Skin of body (tissue), 2 donors: ENCODE data around the gene METTL25. TPM values are rescaled to one million over a fixed set of nuclear protein-coding genes. Genes with fewer than 3 reads are reported as not detected.

Experiments
- DNase-seq: peaks from one replicate; lab custom pipeline; 2025; lab: John Stamatoyannopoulos, UW
- total RNA-seq: library from RNA; depleted of rRNA; stranded (reverse); fragments of >200 nt; gene quantifications from one replicate; pipeline ENCODE4 v1.2.3, GENCODE V29; 2014

METTL25 gene
- total RNA-seq, 1 donor from 2014 or later: 24.9 TPM

DNA sequence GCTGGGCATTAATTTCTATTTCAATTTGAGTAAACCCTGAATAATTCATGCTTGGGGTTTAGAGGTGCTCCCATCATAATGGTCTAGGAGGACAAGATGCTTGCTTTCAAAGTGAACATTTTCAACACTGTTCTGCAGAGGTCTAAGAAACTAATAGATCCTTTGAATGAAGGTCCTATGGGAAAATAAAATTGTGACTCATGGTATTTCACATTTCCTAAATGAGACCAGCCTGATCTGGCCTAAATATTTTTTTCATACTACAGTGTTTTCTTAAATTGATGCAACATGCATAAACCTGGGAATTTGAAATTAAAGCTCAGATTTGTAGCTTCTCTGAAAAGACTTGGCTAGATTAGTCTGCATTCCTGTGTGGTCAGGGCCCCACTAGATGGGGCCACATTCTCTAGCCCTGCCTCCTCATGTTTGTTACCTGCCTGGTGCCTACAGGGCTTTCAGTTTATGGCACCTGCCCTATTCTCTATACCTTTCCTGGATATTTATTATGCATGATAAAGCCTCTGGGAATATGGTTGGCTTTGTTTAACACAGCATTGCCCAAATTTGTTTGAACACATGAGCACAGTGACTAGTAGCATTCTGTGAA, 112.7 kb downstream of the METTL25 start:
- no peak for DNase-seq

DNA sequence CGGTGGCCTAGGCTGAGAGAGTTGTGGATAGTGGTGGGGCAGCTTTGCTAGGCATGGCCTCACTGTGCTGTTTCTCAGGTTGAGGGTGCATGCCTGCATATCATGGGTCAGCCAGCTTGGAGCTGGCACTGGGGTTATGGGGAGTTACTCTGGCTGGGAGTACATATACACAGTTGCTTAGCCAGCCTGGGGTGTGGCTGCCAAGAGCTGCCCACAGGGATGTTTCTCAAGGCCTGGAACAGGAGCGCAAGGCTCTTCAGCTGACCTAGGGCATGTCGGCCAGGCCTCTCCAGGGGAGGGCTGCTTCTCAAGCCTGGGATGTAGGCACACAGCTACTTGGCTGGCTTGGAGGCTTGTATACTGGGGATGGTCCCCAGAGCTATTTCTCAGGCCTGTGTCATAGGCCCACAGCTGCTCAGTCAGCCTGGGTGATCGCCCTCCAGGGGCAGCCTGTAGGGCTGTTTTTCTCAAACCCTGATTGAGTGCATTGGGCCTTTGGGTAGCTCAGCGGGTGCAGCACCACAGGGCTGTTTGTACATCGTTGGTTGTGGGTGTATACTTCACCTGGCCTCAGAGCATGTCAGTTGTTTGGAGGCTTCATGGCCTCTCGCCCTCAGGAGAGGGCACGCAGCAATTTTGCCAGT, 114.9 kb downstream of the METTL25 start:
- DNase-seq: no peak

DNA sequence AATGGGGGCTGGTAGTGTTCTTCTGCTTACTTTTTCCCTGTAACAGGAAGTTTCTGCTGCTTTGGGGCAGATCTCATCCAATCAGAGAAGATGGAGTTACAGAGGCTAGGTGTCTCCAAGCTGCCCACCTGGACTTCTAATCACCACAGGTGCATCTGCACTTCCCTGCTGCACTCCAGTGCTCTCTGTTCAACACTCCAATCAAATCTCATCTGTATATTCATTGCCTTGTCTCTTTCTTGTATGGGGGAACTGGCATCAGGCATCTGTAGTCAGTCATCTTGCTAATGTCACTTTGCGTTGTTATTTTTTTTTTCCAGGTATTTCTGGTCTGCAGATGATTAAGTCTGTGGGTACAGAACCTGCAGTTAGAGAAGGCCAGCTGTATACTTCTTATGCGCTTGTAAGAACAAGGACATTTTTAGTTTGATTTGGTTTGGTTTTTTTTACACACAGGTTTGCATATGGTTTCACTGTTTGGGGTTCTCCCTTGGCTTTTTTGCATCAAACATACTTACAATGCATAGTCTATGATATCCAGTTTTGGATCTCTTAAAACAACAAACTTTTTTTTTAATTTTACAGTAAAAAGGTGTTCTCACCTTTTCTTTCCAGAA, 116.0 kb downstream of the METTL25 start:
- DNase-seq: no peak

DNA sequence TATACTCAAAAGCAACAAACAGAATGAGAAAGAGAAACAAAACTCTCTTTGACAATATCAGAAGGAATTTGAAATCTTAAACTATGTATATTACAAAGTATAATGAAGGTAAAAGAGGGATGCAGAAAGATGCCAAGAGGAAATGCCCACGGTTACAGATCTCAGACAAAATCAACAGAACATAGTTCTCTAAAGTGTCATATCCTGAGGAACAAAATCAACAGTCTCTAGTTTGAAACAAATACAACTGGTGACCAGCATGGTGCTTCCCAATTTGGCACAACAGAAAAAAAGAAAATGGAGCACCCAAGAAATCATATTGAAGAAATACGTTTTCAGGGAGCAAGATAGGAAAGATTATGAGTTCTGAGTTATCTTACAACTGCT, 116.5 kb downstream of the METTL25 start:
- no peak for DNase-seq

DNA sequence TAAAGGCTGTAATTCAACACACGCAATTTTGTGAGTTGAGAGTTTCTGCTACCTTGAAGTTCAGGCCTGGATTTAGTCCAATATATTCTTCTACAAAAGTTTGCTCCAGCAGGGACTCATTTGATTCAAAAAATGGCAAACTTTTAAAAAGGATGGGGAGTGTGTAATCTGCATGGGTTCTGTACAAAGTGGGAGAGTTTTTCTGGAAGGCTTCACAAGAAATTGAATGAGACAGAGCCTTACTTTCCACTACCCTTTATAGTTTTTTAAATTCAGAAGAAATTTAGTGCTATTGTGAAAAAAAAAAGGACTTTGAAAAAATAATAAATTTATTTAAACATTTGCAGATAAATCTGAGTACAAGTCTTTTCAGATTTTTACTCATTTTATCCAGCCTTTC, 116.9 kb downstream of the METTL25 start:
- DNase-seq: no peak

DNA sequence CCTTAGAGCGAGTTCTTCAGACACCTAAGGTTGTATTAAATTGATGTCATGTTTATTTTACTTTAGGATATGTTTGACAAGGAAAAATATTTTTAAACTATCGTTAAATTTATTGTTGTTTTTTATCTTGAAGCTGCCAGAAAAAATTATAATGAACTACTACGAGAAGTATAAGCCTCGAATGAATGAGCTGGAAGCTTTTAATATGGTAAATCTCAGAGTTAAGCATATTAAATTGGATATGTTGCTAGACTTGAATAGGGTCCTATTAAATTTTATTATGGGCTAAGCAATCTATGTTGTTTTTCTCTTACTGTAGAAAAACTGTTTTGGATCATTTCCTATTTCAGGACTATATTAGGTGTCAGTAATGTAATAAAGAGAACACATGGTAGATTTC, 118.2 kb downstream of the METTL25 start:
- DNase-seq: no peak

DNA sequence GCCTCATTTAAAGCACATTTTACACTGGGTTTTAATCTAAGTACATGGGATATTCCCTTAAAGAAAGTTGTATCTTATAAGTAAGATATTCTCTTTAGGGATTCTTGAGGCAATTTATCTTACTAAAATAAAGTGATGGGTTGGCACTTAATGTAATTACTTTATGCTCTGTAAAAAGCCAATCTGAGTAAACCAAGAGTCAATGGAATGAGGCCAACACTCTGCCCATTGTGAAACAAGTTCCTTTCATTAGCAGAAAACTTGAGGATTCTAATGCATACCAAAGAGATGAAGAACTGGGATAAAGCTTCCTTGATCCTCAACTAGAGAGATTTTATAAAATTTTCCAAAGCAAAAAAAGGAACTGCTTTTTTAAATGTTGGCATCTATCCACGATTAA, 121.2 kb downstream of the METTL25 start:
- DNase-seq: no peak

DNA sequence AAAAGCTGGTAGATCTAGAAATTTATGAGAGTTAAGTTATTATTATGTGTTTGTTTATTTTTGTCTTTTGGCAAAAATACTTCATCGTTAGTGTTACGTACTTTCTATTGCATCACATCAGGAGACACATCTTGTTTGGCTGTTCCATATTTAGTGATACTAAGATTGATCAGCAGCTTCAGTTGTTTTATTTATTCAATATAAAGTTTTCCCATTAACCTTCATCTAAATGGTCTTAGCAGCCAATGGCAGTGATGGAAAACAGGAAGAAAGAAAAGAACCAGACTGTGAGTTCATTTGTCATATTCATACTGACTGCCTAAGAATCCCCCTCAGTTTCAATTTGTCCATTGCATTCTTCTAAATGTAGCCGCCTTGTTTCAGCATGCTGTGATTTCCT, 122.3 kb downstream of the METTL25 start:
- DNase-seq: no peak

DNA sequence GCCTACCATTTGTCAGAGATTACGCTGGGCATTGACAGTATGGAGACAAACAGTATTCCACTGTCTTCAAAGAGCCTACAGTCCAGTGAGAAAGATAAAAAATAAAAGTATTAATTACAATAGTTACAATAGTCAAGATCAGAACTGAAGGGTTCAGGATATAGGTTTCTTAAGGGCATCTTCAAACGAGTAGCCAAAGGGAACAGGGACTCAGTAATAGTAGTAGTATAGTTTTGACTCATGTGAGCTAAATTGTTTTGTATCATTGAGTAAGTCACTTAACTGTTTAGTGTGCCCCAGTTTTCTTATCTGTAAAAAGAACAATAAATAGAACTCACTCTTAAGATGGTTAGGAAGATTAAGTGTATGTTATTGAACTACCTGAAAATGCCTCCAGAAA, 123.6 kb downstream of the METTL25 start:
- DNase-seq: no peak

DNA sequence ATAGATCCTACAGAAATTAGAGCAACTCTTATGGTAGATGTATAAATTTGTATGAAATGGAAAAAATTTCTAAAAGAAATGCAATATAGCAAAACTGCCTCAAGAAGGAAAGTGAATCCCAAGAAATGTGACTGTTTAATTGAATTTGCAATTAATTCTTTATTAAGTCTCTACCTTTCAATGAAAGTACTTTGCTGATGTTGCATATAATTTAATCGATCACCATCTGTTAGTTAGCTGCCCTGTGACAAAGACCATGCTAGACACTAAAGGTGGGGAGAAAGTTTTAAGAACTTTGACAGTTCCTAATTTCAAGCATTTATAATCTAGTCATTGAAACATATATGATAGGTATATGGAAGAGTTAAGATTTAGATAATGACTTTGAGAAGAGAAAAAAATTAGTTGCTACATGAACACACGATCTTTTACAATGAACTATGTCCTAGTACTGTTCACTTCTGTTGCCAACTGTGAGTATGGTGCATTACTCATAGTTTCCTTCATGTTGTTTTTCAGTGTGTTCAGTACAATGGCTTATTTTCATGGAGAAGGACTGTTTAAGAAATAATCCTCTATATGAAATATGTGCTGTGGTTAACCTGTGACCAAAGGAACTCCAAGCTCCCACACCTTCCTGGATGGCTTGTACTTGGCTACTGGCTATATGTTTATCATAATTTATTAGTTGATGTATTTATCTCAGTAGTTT, 128.4 kb downstream of the METTL25 start:
- DNase-seq: no peak

DNA sequence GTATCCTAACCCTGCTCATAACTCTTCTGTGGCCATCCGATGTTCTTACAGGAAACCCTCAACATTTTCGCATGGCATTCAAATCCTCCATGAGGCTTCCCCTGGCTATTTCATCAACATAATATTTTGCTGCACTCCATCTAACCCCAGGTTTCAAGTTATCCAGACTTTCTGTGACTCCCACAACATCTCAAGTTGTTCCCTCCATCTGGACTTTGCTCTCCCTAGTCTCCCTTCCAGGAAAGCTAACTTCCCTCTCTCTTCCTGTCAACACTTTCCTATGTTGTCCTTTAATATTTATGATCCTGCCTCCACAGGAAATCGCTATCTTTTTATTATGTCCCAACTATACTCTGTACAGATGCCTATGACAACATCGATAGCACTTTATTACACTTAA, 146.1 kb downstream of the METTL25 start:
- DNase-seq: peak; percentile 40

DNA sequence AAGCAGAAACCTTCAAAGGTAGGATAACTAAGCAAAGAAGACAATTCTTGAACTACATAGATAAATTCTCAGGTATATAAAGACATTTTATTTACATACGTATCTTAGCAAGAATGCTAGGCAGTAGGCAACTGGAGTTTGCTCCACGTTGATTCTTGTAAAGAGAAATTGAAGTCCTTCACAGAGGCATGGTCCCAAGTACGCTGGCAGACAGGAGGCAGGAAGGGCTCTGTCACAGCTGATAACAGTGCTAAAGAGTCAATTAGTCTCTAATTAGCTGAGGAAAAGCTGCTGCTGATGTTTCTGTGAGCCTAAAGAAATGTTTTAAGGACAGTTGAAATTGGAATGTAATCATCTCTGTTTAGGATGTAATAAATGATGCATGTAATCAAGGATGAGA, 146.8 kb downstream of the METTL25 start:
- DNase-seq: no peak

DNA sequence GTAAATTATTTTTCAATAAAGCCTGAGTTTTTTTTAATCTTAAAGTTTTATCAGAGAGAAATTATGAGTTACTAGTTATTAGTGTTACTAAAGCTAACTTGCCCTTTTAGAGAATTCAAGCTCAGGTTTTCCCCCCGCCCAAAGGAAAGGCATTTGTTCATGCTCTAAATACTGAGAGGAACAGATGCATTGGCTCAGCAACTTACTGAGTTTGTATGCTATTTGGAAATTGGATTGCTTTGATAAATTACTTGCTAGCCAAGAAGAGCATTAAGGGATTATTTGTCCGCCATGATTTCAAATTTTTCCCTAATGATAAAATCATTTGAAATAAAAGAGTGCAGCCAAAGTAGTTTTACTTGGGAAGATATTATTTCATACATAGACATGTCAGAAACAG, 149.4 kb downstream of the METTL25 start:
- DNase-seq: no peak

DNA sequence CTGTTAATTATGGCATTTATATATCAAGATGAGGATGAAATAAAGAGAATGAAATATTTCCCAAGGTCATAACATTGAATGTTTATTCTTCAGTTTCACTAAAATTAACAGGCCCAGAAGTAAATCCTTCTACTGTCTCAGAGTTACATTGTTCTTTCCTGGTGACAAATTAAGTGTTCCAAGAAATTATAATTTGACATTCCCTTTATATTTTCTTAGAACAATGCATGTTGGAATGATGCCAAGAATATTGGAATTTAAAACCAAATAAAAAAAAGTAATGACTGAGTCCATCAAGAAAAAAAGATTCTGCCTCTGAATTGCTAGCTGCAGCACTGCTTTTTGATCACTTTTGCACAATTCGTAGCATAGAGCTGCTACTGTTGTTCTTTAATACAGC, 152.1 kb downstream of the METTL25 start:
- no peak for DNase-seq

DNA sequence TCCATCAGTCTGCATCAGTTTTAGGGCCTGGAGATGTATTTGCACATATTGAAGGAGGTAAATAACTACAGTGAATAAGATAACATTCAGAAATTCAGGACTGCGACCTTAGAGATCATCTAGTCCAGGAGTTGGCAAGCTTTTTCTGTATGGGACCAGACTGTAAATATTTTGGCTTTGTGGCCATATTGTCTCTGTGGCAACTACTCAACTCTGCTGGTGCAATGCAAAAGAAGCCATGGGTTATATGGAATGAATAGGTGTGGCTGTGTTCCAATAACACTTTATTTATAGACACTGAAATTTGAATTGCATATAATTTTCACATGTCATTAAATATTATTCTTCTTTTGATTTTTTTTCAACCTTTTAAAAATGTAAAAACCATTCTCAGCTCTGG, 156.6 kb downstream of the METTL25 start:
- DNase-seq: no peak

DNA sequence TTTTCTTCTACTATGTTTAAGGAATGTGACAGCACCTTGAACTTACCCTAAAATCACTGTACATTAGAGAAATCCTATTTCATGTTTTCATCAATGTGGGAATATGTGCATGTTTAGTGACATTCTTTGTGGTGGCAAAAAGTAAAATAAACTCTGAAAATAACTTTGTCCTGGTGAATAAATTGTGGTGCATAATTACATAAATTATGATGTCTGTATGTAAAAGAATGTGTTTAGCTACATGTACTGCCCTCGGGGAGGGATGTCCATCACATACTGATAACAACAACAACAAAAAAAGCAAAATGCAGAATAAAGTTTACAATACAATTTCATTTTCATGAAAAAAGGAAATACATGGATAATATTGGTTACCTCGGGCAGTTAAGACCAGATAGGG, 157.3 kb downstream of the METTL25 start:
- no peak for DNase-seq

DNA sequence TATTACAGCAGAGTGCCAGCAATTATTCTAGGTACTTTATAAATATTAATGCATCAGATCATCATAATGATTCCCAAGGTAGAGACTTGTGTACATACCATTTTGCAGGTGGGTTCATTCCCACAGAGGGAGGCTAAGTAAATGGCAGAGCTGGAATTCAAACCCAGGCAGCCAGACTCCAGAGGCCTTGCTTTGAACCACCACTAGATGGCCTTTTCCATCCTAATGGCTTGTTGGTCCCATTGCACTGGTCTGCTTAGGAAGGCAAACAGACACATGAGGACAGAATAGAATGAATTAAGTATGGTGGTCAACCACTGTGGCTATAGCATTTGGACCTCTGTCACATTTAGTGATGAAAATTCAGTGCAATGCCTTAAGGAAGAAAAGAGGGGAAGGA, 158.7 kb downstream of the METTL25 start:
- no peak for DNase-seq

DNA sequence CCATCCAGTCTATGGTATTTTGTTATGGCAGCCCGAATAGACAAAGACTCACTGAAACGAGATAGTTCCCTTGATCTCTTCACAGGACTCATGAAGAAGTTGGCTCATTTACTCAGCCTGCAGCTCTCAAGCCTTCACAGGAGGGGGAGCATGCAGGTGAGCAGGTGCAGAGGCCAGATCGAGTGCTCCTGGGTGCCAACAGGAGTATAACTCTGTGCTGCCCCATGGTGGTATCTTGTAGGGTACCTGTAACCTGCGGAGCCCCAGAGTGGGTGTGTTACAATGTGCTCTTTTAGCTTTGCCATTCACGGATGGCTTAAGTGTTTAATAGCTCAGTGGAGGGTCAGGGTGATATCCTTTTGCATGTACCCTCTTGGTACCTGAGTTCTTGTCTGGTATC, 159.5 kb downstream of the METTL25 start:
- DNase-seq: no peak

DNA sequence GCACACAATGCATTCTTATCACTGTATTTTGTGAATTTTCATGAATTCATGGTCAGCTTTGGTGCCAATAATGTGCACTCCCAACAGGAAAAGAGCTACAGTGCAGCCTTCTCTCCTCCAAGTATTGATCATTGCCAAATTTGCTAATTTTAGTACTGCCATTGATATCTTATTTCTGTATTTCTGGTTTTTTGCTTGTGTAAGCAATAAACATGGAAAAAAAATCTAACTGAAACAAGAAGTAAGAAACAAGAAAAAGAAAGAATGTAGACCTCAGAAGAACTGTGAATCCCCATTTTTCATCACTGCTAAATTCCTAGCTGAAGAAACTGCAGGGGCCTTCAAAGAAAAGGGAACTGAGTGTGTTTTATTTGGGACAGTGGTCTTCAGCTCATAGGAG, 161.2 kb downstream of the METTL25 start:
- no peak for DNase-seq

DNA sequence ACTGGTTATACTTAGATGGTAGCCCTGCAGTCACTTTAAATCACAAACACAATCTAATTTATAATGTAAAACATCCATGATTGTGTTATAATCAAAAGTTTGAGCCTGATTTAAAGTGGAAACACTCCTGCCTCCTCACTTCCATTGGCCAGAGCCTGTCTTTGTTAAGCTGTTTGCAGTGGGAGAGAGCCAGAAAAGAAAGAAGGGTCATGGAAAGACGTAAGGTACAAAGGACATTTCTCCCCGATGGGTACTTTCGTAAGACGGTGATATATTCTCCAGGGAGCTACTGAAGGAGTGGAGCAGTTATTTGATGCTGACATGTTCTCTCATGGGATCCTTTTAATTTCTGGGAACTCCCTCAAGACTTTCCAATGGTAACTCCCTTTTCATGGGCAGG, 164.0 kb downstream of the METTL25 start:
- DNase-seq: no peak

DNA sequence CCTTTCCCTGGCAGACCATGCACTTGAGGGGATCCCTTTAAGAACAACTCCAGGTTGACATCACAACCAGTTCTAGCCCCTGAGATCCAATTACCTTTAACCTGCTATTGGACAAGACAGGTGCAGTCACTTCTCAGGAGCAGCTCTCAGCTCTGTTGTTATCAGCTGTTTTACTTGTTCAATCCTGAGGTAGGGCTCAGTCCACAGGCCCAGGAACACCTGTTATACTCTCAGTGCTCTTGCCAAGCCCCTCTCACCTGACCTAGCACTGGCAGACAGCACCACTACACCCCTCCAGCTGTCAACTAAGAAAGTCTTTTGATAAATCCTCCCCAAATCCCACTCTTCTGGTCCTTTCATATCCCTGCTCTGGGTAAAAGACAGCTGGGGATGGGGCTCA, 164.4 kb downstream of the METTL25 start:
- DNase-seq: no peak

DNA sequence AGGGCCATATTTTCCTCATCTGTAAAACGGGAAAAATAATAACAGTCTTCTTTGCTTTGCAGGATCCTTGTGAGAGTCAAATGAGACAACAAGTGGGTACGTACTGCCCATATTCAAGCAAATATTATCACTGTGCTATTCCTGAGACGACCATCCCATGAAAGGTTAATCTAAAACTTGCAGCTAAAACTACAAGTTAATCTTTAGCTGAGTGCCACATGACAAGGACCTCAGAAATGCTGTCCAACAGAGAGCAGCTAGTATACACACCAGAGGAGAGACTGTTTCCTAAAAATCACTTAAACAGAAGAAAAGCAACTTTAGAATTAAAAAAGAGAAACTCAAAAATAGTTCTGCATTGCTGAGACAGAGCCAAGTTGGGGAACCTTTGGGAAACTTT, 165.7 kb downstream of the METTL25 start:
- DNase-seq: peak; percentile 55

DNA sequence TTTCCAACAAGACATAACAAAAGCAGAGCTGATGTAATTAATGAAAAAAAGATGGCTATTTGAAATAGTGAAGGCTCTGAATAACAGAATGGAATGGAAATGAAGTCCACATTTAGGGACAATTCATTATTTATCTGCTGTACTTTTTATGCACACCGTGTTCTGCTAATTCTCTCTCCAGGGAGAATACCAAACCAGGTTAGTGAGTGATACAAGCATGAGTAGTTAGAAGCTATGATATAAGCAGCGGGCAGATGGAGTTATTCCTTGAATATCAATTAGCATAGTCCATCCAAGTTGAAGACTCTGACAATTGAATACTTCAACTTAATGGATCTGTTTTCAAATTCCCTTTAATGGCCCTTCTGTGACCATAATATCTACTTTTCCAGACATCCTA, 166.3 kb downstream of the METTL25 start:
- DNase-seq: no peak
